Uterus (tissue), 2 donors: ENCODE results near the gene SENP7.

Experiments used
- POLR2A ChIP-seq, 2 donors: fragments of 450-650 bp; IDR thresholded peaks; one replicate each; pipeline ENCODE4 v1.6.1; 2016; ENCODE audit warnings: antibody characterized with exemption in 2 of 2, mild to moderate bottlenecking in 1 of 2, moderate library complexity in 1 of 2
- TF ChIP-seq, protein P1 (sequence below), 4 experiments: fragments of 200-600 bp in 2 of 4; fragments of 450-650 bp in 2 of 4; sonication (generic) in 2 of 4; IDR thresholded peaks; one replicate each; pipeline ENCODE4 v1.5.1; 2016 to 2019; ENCODE audit warnings: antibody characterized with exemption in 4 of 4, mild to moderate bottlenecking in 2 of 4, moderate library complexity in 1 of 4

- TF ChIP-seq, protein P1, sequence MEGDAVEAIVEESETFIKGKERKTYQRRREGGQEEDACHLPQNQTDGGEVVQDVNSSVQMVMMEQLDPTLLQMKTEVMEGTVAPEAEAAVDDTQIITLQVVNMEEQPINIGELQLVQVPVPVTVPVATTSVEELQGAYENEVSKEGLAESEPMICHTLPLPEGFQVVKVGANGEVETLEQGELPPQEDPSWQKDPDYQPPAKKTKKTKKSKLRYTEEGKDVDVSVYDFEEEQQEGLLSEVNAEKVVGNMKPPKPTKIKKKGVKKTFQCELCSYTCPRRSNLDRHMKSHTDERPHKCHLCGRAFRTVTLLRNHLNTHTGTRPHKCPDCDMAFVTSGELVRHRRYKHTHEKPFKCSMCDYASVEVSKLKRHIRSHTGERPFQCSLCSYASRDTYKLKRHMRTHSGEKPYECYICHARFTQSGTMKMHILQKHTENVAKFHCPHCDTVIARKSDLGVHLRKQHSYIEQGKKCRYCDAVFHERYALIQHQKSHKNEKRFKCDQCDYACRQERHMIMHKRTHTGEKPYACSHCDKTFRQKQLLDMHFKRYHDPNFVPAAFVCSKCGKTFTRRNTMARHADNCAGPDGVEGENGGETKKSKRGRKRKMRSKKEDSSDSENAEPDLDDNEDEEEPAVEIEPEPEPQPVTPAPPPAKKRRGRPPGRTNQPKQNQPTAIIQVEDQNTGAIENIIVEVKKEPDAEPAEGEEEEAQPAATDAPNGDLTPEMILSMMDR (IDR thresholded peaks at IDR 0.05), result no peak
- TF ChIP-seq POLR2A (IDR thresholded peaks at IDR 0.05), result no peak
These were observed 36.5 kb upstream of the SENP7 start for GRCh38 chr3:101549473-101549872.
